Neutrophil (primary cell): ENCODE measurements around the gene FAM3B.

Source experiments
- H3K27ac ChIP-seq: fragments of 200-600 bp; sonication (generic); 2 replicates; pipeline ENCODE4 v1.5.1; 2016; ENCODE audit warnings: mild to moderate bottlenecking, moderate library complexity
- H3K27me3 ChIP-seq: fragments of 200-600 bp; sonication (generic); 2 replicates; pipeline ENCODE4 v1.6.0; 2016; ENCODE audit warnings: mild to moderate bottlenecking
- H3K36me3 ChIP-seq: fragments of 200-600 bp; sonication (generic); 2 replicates; pipeline ENCODE4 v1.5.1; 2017
- H3K4me1 ChIP-seq, 2 experiments: fragments of 200-600 bp in 1 of 2; sonication (generic) in 1 of 2; 1 replicate in 1 of 2; 2 replicates in 1 of 2; pipeline versions ENCODE4 v1.5.1 to v1.6.1; 2013 to 2016; ENCODE audit warnings: low read depth in 1 of 2, low read length in 1 of 2, mild to moderate bottlenecking in 1 of 2, moderate library complexity in 1 of 2; ENCODE audit not compliant: control insufficient read depth in 1 of 2, insufficient read depth in 1 of 2
- H3K4me3 ChIP-seq, 2 experiments: fragments of 200-600 bp in 1 of 2; sonication (generic) in 1 of 2; 1 replicate in 1 of 2; 2 replicates in 1 of 2; pipeline ENCODE4 v1.5.1; 2013 to 2016; ENCODE audit warnings: low read depth in 1 of 2, low read length in 1 of 2, mild to moderate bottlenecking in 1 of 2, moderate library complexity in 1 of 2
- H3K9me3 ChIP-seq: fragments of 200-600 bp; sonication (generic); 2 replicates; pipeline ENCODE4 v1.5.1; 2016
- TF ChIP-seq, protein P1 (sequence below): fragments of 200-600 bp; sonication (generic); IDR thresholded peaks from 2 replicates; pipeline ENCODE4 v1.5.1; 2016; ENCODE audit warnings: antibody characterized with exemption

Gene FAM3B

DNA sequence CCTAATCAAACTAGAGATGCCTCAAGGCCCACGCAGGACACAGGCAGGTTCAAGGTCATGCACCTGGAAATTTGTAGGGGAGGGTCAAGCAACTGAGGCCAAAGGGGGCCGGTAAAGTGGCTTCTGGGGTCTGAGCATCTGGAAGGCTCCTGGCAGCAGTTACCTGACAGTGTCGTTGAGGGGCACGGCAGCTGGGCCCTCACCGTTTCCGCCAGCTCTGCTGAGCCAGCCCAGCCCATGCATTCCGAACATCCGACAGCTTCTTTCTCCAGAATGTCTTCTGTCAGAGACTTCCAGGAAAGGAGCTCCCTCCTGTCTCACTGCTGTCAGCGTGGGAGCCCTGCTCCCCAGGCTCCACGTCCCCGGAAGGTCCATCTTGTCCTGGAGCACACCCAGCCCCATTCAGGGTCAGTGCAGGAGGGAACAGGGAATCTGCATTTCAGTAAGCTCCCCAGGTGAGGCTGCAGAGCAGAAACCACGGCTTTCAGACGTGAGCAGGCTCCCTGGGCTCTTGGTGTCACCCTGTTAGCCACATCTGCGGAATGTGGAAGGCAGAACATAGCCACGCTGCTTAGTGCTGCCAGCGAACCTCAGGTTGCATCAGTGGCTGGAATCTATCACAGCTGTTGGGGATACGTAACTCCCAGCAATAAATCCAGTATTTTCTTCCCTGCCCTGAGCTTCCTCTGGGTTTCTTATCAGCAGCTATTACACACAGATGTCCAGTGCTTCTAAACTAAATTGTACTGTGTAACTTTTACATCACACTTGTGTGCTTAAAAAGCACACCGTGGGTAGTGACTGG lies 36.3 kb upstream of the FAM3B start:
- H3K4me1 ChIP-seq, result no peaks in the 10 kb centered on the region
- TF ChIP-seq, protein P1, sequence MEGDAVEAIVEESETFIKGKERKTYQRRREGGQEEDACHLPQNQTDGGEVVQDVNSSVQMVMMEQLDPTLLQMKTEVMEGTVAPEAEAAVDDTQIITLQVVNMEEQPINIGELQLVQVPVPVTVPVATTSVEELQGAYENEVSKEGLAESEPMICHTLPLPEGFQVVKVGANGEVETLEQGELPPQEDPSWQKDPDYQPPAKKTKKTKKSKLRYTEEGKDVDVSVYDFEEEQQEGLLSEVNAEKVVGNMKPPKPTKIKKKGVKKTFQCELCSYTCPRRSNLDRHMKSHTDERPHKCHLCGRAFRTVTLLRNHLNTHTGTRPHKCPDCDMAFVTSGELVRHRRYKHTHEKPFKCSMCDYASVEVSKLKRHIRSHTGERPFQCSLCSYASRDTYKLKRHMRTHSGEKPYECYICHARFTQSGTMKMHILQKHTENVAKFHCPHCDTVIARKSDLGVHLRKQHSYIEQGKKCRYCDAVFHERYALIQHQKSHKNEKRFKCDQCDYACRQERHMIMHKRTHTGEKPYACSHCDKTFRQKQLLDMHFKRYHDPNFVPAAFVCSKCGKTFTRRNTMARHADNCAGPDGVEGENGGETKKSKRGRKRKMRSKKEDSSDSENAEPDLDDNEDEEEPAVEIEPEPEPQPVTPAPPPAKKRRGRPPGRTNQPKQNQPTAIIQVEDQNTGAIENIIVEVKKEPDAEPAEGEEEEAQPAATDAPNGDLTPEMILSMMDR, result no peak
- H3K36me3 ChIP-seq, result no peaks in the 10 kb centered on the region
- H3K27ac ChIP-seq, result no peak overlapping the region
- peaks cover 31% of the 10 kb centered on the region for H3K27me3 ChIP-seq
- no peaks in the 10 kb centered on the region for H3K9me3 ChIP-seq
- H3K4me3 ChIP-seq, result no peak overlapping the region

DNA sequence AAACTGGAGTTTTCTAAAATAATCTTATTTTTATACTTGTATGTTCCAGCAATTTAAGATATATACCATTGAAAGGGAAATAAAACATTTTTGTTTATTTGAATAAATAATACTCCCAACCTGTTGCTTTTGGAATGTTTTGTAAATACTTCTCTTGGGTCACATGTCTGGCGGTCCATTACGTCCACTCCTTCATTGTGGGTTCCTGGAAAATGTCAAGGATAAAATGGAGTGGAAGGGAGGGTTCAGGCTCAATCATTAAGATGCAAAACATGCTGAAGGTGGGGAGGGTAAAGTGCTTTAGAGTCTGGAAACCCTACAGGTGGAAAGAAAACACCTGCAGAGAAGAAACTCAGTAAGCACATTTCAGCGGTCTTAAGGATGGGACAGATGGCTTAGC lies 34.2 kb upstream of the FAM3B start:
- no peaks in the 10 kb centered on the region for H3K36me3 ChIP-seq
- no peak overlapping the region for H3K27ac ChIP-seq
- TF ChIP-seq, protein P1, result no peak
- peaks cover 31% of the 10 kb centered on the region for H3K27me3 ChIP-seq
- no peak overlapping the region for H3K4me3 ChIP-seq
- H3K9me3 ChIP-seq, result no peaks in the 10 kb centered on the region
- no peaks in the 10 kb centered on the region for H3K4me1 ChIP-seq

GRCh38 chr21:41283211-41283818 lies 33.3 kb upstream of the FAM3B start:
- TF ChIP-seq, protein P1, result peak; percentile 86
- no peaks in the 10 kb centered on the region for H3K36me3 ChIP-seq
- no peak overlapping the region for H3K27ac ChIP-seq
- no peaks in the 10 kb centered on the region for H3K4me1 ChIP-seq
- H3K27me3 ChIP-seq, result peaks cover 36% of the 10 kb centered on the region
- H3K4me3 ChIP-seq, result no peak overlapping the region
- no peaks in the 10 kb centered on the region for H3K9me3 ChIP-seq

DNA sequence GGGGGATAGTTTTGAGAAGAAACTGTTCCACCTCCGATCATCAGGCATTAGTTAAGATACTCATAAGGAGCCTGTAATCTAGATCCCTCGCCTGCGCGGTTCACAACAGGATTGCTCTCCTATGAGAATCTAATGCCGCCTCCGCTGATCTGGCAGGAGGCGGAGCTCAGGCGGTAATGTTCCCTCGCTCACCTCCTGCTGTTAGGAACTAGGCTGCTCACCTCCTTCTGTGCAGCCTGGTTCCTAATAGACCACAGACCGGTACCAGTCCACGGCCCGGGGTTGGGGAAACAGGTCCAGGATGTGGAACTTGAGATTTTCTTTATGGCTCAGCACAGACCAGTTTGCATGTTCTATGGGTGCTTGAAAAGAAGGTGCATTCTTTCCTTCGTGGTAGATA lies 27.2 kb upstream of the FAM3B start:
- H3K4me1 ChIP-seq, result no peaks in the 10 kb centered on the region
- H3K27me3 ChIP-seq, result peaks cover 63% of the 10 kb centered on the region
- H3K9me3 ChIP-seq, result no peaks in the 10 kb centered on the region
- no peak overlapping the region for H3K4me3 ChIP-seq
- no peak overlapping the region for H3K27ac ChIP-seq
- no peaks in the 10 kb centered on the region for H3K36me3 ChIP-seq
- TF ChIP-seq, protein P1, result no peak

DNA sequence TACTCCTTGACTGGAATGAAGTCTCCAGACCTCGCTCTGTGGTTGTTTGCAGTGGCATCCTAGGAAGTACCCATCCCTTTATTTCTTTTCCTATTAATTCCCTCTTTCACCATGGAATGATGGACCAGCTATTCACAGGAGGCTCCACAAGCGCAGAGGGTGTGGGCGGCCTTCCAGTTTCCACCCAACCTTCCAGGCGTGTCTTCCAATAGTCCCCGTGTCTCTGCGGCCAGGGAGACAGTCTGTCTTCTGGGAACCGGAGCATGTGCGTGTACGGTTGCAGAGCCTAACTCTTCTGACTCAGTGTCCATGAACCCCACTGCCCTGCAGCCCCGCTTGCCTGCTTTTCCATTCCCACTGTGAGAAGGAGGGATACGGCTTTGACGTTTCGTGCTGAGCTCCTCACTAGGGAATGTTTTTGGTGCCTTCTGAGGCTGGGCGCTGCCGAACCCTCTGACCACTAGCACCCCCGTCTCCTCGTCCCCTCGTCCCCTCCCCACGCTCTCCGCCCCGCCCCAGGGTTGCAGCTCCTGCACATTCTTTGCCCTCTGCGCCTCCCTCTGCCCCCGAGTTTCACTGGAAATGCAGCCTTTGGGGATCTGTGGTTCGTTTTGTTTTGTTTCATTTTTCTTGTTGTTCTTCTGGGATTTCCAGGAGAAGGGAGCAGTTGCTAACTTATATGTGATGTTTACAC lies 26.3 kb upstream of the FAM3B start:
- Histone ChIP-seq H3K4me1 (no peaks in the 10 kb centered on the region), H3K9me3 (no peaks in the 10 kb centered on the region), H3K36me3 (no peaks in the 10 kb centered on the region), H3K27ac (no peak overlapping the region), H3K4me3 (no peak overlapping the region), H3K27me3 (peaks cover 70% of the 10 kb centered on the region)
- TF ChIP-seq, protein P1, result no peak
